BE2C (cell line): ENCODE measurements around the gene SBF2.

Source experiments
- DNase-seq: peaks from one replicate; pipeline ENCODE4 v3.0.0-alpha.2; 2020
- H3K27me3 ChIP-seq: fragments of 250-450 bp; sonication (Bioruptor Pico); 2 replicates; pipeline ENCODE4 v1.5.1; 2020; ENCODE audit warnings: mild to moderate bottlenecking
- H3K36me3 ChIP-seq: fragments of 250-450 bp; sonication (Bioruptor Pico); 2 replicates; pipeline ENCODE4 v1.5.1; 2020; ENCODE audit warnings: mild to moderate bottlenecking
- H3K4me1 ChIP-seq: fragments of 250-450 bp; sonication (Bioruptor Pico); 2 replicates; pipeline ENCODE4 v1.5.1; 2020
- H3K4me3 ChIP-seq: 2 replicates; pipeline ENCODE4 v1.5.1; 2011; ENCODE audit warnings: low read depth, low read length
- H3K9me3 ChIP-seq: fragments of 250-450 bp; sonication (Bioruptor Pico); 2 replicates; pipeline ENCODE4 v1.5.1; 2020
- TF ChIP-seq, protein P1 (sequence below): IDR thresholded peaks from 2 replicates; pipeline ENCODE4 v1.5.1; 2012; ENCODE audit warnings: mild to moderate bottlenecking, low read depth, low read length

The SBF2 gene

DNA sequence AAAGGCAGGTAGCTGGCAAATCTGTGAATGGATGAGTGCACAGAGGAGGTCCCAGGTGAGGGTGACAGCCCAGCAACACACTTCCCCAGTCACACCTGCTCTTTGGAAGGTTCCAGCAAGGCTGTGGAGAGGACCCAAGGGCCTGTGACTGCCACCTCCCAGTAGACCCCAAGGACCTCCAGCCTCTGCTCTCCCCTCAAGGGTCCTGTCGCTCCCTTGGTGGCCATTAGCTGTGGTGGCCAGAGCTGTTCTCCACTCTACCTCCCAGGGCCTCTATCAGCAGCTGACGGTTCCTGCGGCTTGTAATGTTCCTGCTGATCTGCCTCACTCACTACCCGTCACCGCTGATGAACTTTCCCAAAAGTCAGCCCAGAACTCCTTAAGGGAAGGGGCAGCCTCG is 537.1 kb downstream of the SBF2 start:
- H3K36me3 ChIP-seq = no peaks in the 10 kb centered on the region
- no peaks in the 10 kb centered on the region for H3K27me3 ChIP-seq
- H3K9me3 ChIP-seq = no peaks in the 10 kb centered on the region
- no peak for DNase-seq
- peaks cover 6% of the 10 kb centered on the region for H3K4me1 ChIP-seq
- H3K4me3 ChIP-seq = no peak overlapping the region
- TF ChIP-seq, protein P1, sequence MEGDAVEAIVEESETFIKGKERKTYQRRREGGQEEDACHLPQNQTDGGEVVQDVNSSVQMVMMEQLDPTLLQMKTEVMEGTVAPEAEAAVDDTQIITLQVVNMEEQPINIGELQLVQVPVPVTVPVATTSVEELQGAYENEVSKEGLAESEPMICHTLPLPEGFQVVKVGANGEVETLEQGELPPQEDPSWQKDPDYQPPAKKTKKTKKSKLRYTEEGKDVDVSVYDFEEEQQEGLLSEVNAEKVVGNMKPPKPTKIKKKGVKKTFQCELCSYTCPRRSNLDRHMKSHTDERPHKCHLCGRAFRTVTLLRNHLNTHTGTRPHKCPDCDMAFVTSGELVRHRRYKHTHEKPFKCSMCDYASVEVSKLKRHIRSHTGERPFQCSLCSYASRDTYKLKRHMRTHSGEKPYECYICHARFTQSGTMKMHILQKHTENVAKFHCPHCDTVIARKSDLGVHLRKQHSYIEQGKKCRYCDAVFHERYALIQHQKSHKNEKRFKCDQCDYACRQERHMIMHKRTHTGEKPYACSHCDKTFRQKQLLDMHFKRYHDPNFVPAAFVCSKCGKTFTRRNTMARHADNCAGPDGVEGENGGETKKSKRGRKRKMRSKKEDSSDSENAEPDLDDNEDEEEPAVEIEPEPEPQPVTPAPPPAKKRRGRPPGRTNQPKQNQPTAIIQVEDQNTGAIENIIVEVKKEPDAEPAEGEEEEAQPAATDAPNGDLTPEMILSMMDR = no peak

DNA sequence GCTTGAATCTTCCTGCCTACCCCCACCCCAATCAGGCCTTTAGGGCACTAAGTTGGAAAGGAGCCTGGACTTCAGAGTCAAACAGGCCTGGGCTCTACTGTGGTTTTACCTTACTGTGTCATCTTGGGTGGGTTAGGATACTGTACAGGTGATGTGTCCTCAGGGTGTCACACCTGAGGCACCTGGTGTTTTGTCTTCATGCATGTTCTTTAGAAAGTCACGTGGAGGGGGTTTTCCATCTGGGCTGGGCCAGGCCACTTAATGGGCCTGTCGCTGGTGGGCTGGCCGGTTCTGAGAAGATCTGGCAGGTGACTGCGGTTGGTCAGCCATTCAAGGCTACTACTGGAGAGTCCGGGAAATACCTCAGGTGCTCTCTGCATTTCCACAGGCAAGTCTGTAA is 537.6 kb downstream of the SBF2 start:
- no peak for DNase-seq
- no peaks in the 10 kb centered on the region for H3K36me3 ChIP-seq
- no peaks in the 10 kb centered on the region for H3K27me3 ChIP-seq
- H3K9me3 ChIP-seq = no peaks in the 10 kb centered on the region
- TF ChIP-seq, protein P1 = no peak
- H3K4me1 ChIP-seq = peaks cover 6% of the 10 kb centered on the region
- no peak overlapping the region for H3K4me3 ChIP-seq

DNA sequence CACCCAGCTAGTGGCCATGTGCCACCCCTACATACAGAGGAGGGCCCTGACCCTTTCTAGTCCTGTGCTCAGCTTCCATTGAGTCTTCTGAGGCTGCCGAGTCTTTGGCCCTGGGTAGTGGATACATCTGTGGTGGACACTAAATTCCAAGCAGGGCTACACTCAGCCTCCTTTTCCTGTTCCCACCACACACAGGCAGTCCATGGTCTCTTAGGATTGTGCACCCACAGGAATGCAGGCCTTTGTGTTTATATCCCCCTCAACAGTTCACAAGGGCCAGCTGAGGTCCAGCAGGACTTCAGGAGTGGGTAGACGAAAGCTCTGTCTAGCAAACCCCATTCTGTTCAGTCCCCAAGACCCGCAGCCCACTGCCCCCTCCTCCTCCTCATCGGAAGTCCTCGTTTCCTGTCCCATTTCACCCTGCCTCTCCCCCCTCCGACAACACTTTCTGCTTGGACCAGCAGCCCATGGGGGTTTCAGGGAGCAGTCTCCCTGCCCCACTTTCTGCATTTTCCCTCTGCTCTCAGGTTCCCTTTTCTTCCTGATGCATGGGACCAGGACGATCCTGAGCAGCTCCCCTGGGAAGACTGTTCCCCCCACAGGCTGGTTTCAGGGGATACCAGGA is 538.3 kb downstream of the SBF2 start:
- TF ChIP-seq, protein P1 = no peak
- Histone ChIP-seq H3K27me3 (no peaks in the 10 kb centered on the region), H3K4me3 (no peak overlapping the region), H3K36me3 (no peaks in the 10 kb centered on the region), H3K9me3 (no peaks in the 10 kb centered on the region), H3K4me1 (peaks cover 6% of the 10 kb centered on the region)
- DNase-seq = no peak

DNA sequence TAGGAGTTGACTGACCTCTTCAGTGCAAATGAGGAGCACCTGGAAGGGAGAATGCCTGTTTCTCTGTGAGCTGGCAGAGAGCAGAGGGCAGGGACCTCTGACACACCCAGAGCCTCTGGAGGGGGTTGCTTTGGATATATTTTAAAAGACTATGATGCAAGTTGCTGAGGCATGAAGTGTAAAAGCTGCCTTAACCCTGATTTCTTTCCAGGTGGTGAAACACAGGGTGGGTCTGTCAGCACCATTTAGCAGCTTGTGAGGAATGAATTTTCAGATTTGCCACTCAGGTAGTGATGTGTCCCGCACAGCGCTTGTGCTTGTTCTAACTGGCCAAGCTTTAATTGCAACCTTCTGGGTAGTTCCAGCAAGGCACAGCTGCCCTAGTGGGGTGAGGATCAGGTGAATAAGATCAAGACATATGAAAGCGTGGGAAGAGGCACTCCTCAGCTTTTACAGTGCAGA is 540.0 kb downstream of the SBF2 start:
- no peak for DNase-seq
- Histone ChIP-seq H3K4me3 (no peak overlapping the region), H3K4me1 (peaks cover 1% of the 10 kb centered on the region), H3K36me3 (no peaks in the 10 kb centered on the region), H3K9me3 (no peaks in the 10 kb centered on the region), H3K27me3 (no peaks in the 10 kb centered on the region)
- TF ChIP-seq, protein P1 = no peak

DNA sequence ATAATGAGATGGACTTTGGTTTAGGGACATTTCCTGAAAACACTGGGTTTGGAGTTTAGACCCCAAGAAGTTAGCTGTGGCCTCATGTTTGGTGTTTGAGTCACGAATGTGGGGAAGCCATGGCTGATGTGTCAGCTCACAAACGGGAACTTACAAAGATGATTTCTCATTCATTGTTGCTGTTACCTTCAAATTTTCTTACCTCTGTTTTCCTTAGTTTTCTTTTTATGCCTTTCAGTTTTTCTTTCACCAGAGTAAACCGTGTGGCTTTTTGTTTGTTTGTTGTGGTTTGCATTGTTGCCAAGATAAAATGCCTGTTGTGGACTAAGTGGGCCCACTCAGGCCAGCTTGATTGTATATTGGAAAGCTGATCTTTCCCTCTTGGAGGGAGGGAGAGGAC is 541.0 kb downstream of the SBF2 start:
- no peak overlapping the region for H3K4me3 ChIP-seq
- no peaks in the 10 kb centered on the region for H3K9me3 ChIP-seq
- H3K4me1 ChIP-seq = no peaks in the 10 kb centered on the region
- TF ChIP-seq, protein P1 = no peak
- H3K36me3 ChIP-seq = no peaks in the 10 kb centered on the region
- H3K27me3 ChIP-seq = no peaks in the 10 kb centered on the region
- DNase-seq = no peak

DNA sequence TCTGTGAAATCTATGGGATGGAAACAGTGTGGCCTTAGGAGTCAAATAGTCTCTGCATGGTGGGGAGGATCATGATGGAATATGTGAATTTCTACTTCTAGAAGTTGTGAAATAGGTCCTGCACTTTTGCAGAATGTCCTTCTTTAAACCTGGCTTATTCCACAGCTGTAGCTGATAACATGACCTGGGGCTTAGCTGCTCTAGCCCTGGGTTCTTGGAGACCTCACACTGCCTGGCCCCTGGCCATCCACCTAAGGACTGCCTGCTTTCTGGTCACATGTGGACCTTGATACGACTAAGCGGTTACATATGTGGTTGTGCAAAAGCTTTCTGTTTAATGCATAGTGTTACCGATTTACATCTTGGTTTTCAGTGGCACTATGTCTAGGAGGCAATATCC is 541.9 kb downstream of the SBF2 start:
- DNase-seq = no peak
- TF ChIP-seq, protein P1 = no peak

More for the DNA sequence above, 541.9 kb downstream of the SBF2 start:
- Histone ChIP-seq H3K36me3 (no peaks in the 10 kb centered on the region), H3K27me3 (no peaks in the 10 kb centered on the region), H3K4me3 (no peak overlapping the region), H3K9me3 (no peaks in the 10 kb centered on the region), H3K4me1 (no peaks in the 10 kb centered on the region)
